ENCODE results near the gene ZC3HAV1. TPM values are rescaled to one million over a fixed set of nuclear protein-coding genes. Genes with fewer than 3 reads are reported as not detected.

The ZC3HAV1 gene
- total and polyA plus RNA-seq, 2 of the 13 experiments (the other 11 are each of a cell fraction or from before 2014, with no cell fraction given): 12.7 to 23.7 TPM

GRCh38 chr7:139035586-139036353 is 73.8 kb downstream of the ZC3HAV1 start, which contains the start of gene ZC3HAV1L (continued):
- TF ChIP-seq MNT (IDR thresholded peaks at IDR 0.05) (no peak), ELK4 (CRISPR knock-in tag; IDR thresholded peaks at IDR 0.05; ENCODE audit: borderline replicate concordance) (no peak), CC2D1A (CRISPR knock-in tag; IDR thresholded peaks at IDR 0.05) (no peak), ZNF20 (CRISPR knock-in tag; IDR thresholded peaks at IDR 0.05) (no peak), RBM22 (optimal IDR thresholded peaks at IDR 0.05; ENCODE audit: low read length) (no peak), ZNF878 (CRISPR knock-in tag; IDR thresholded peaks at IDR 0.05) (no peak; the same call in 1 of the 2 replicates), ETS1 (CRISPR knock-in tag; IDR thresholded peaks at IDR 0.05) (no peak), NCOA5 (CRISPR knock-in tag; IDR thresholded peaks at IDR 0.05) (no peak), CTCF (CRISPR knock-in tag; IDR thresholded peaks at IDR 0.05) (no peak; the same call in 1 of the 2 replicates), NCOA2 (CRISPR knock-in tag; IDR thresholded peaks at IDR 0.05) (no peak), ZNF557 (CRISPR knock-in tag; IDR thresholded peaks at IDR 0.05) (no peak), MXI1 (IDR thresholded peaks at IDR 0.05; ENCODE audit: borderline replicate concordance, low read depth, low read length) (peak; percentile 1; the same call in 1 of the 3 replicates), ZNF256 (CRISPR knock-in tag; conservative IDR thresholded peaks at IDR 0.05) (no peak), ZNF275 (CRISPR knock-in tag; IDR thresholded peaks at IDR 0.05; ENCODE audit: borderline replicate concordance) (no peak; the same call in 1 of the 2 replicates), ZNF556 (CRISPR knock-in tag; IDR thresholded peaks at IDR 0.05; ENCODE audit: borderline replicate concordance) (peak; percentile 54; the same call in 1 of the 2 replicates), NFE2 (CRISPR knock-in tag; IDR thresholded peaks at IDR 0.05) (no peak), ONECUT2 (CRISPR knock-in tag; IDR thresholded peaks at IDR 0.05) (no peak), MEF2D (CRISPR knock-in tag; IDR thresholded peaks at IDR 0.05) (no peak), ZNF619 (CRISPR knock-in tag; IDR thresholded peaks at IDR 0.05) (peak; percentile 85; the same call in 1 of the 2 replicates), HNRNPUL1 (IDR thresholded peaks at IDR 0.05; ENCODE audit: low read depth, low read length) (no peak), MEIS2 (CRISPR knock-in tag; IDR thresholded peaks at IDR 0.05) (no peak), ATF3 (CRISPR knock-in tag; IDR thresholded peaks at IDR 0.05) (no peak), ZNF841 (CRISPR knock-in tag; IDR thresholded peaks at IDR 0.05; ENCODE audit: borderline replicate concordance) (peak; percentile 91; the same call in 1 of the 2 replicates), SMAD9 (CRISPR knock-in tag; IDR thresholded peaks at IDR 0.05) (no peak)
